ENCODE results near the gene IFT81.

- TF ChIP-seq CTCF (IDR thresholded peaks at IDR 0.05) = no peak
- TF ChIP-seq POLR2A (IDR thresholded peaks at IDR 0.05) = no peak
Observed at GRCh38 chr12:110253176-110253575, 129.0 kb downstream of the IFT81 start.
